HCT116 (cell line): ENCODE data around the gene CBLB. TPM values are rescaled to one million over a fixed set of nuclear protein-coding genes. Genes with fewer than 3 reads are reported as not detected.

Source experiments
- ATAC-seq: fragments of 200-7000 bp; cut with Tn5 transposase; 2 replicates; pipeline ENCODE4 v1.9.1; 2020; ENCODE audit warnings: mild to moderate bottlenecking, moderate library complexity
- BruUV-seq: library from RNA; stranded (reverse); fragments of 400-500 nt; replicated peaks from 2 replicates; lab custom pipeline; 2021; lab: Mats Ljungman, UMichigan
- CTCF ChIA-PET: fragments of 300-600 bp; sonication (Branson Sonifier 250); formaldehyde crosslinking; loops from one replicate; lab custom pipeline; 2021; ENCODE audit warnings: antibody characterized with exemption; lab: Charles Lee
- POLR2A ChIA-PET: fragments of 300-600, 350-600 bp; sonication (Branson Sonifier 250); formaldehyde crosslinking; loops from one replicate; lab custom pipeline; 2021; ENCODE audit warnings: antibody characterized with exemption; lab: Charles Lee
- RAD21 ChIA-PET, 2 experiments: fragments of 300-600 bp; sonication (Branson Sonifier 250); formaldehyde crosslinking; loops; one replicate each; lab custom pipeline; 2023; ENCODE audit warnings: low total read pairs in 2 of 2; ENCODE audit not compliant: uncharacterized antibody in 2 of 2, unreplicated experiment in 2 of 2, low non-redundant PET in 1 of 2; lab: Charles Lee
- DNase-seq: peaks from one replicate; pipeline ENCODE4 v3.0.0-alpha.2; 2010; ENCODE audit warnings: low read depth, low spot score
- H2AFZ ChIP-seq: fragments of 200-600 bp; shearing (Covaris generic), sonication (generic); 2 replicates; pipeline ENCODE4 v1.6.1; 2017; ENCODE audit warnings: low read depth, mixed run types, mixed read lengths, antibody characterized with exemption, low read length; ENCODE audit not compliant: poor library complexity, severe bottlenecking
- H3K27ac ChIP-seq: 2 replicates; pipeline ENCODE4 v1.5.1; 2012; ENCODE audit warnings: low read depth, low read length
- H3K27me3 ChIP-seq: fragments of 200-600 bp; sonication (generic); 2 replicates; pipeline ENCODE4 v1.6.1; 2016; ENCODE audit warnings: mixed run types, low read length, mixed read lengths; ENCODE audit not compliant: insufficient read depth
- H3K36me3 ChIP-seq, 2 experiments: fragments of 200-500 bp in 1 of 2; fragments of 200-600 bp in 1 of 2; sonication (Bioruptor generic) in 1 of 2; sonication (generic) in 1 of 2; 2 replicates each; pipeline versions ENCODE4 v1.5.1 to v1.6.1; 2014 to 2016; ENCODE audit warnings: low read length in 2 of 2, inconsistent platforms in 1 of 2, mixed read lengths in 1 of 2, mixed run types in 1 of 2; ENCODE audit not compliant: insufficient read depth in 2 of 2, control insufficient read depth in 1 of 2
- H3K4me1 ChIP-seq, 2 experiments: fragments of 200-600 bp in 1 of 2; sonication (generic) in 1 of 2; 2 replicates each; pipeline versions ENCODE4 v1.5.1 to v1.6.1; 2012 to 2017; ENCODE audit warnings: low read length in 2 of 2, inconsistent platforms in 1 of 2, mild to moderate bottlenecking in 1 of 2, mixed read lengths in 1 of 2, mixed run types in 1 of 2, moderate library complexity in 1 of 2; ENCODE audit not compliant: insufficient read depth in 2 of 2, control insufficient read depth in 1 of 2
- H3K4me2 ChIP-seq: fragments of 200-600 bp; sonication (generic); 2 replicates; pipeline ENCODE4 v1.6.1; 2017; ENCODE audit warnings: mixed run types, low read length, mixed read lengths
- H3K4me3 ChIP-seq, 2 experiments: fragments of 200-600 bp in 1 of 2; sonication (generic) in 1 of 2; replicated peaks in 1 of 2; 2 replicates each; pipeline ENCODE4 v1.5.1; 2011 to 2016; ENCODE audit warnings: low read length in 2 of 2, control low read depth in 1 of 2, low read depth in 1 of 2, mild to moderate bottlenecking in 1 of 2, mixed read lengths in 1 of 2, mixed run types in 1 of 2
- H3K79me2 ChIP-seq: fragments of 200-600 bp; sonication (generic); 2 replicates; pipeline ENCODE4 v1.6.1; 2017; ENCODE audit warnings: mild to moderate bottlenecking, mixed run types, low read length, moderate library complexity, mixed read lengths; ENCODE audit not compliant: insufficient read depth
- H3K9ac ChIP-seq: fragments of 200-600 bp; sonication (generic); 2 replicates; pipeline ENCODE4 v1.6.1; 2016; ENCODE audit warnings: low read length, mixed read lengths
- H3K9me2 ChIP-seq: fragments of 200-600 bp; sonication (generic), shearing (Covaris generic); 2 replicates; pipeline ENCODE4 v1.6.1; 2017; ENCODE audit warnings: mixed run types, mild to moderate bottlenecking, moderate library complexity; ENCODE audit not compliant: insufficient read depth
- H3K9me3 ChIP-seq, 2 experiments: fragments of 200-500 bp in 1 of 2; fragments of 200-600 bp in 1 of 2; sonication (Bioruptor generic) in 1 of 2; sonication (generic) in 1 of 2; 2 replicates each; pipeline ENCODE4 v1.6.1; 2014 to 2017; ENCODE audit warnings: low read length in 2 of 2, mixed read lengths in 2 of 2, inconsistent platforms in 1 of 2, low read depth in 1 of 2, mild to moderate bottlenecking in 1 of 2, mixed run types in 1 of 2, moderate library complexity in 1 of 2; ENCODE audit not compliant: control insufficient read depth in 1 of 2, insufficient read depth in 1 of 2
- H4K20me1 ChIP-seq: fragments of 200-600 bp; sonication (generic), shearing (Covaris generic); 2 replicates; pipeline ENCODE4 v1.6.1; 2017; ENCODE audit warnings: mixed run types, mild to moderate bottlenecking, moderate library complexity; ENCODE audit not compliant: insufficient read depth
- ATF3 ChIP-seq: IDR thresholded peaks from 2 replicates; pipeline ENCODE4 v1.6.1; 2012
- EGR1 ChIP-seq: IDR thresholded peaks from 2 replicates; pipeline ENCODE4 v1.6.1; 2012; ENCODE audit warnings: low read depth
- ELF1 ChIP-seq: IDR thresholded peaks from 2 replicates; pipeline ENCODE4 v1.6.1; 2012; ENCODE audit warnings: low read depth, borderline replicate concordance
- EZH2 ChIP-seq: fragments of 200-600 bp; sonication (generic); IDR thresholded peaks from 2 replicates; pipeline ENCODE4 v1.6.1; 2017; ENCODE audit warnings: antibody characterized with exemption, mixed run types
- EZH2phosphoT487 ChIP-seq: fragments of 200-600 bp; IDR thresholded peaks from 2 replicates; pipeline ENCODE4 v1.6.1; 2018; ENCODE audit warnings: antibody characterized with exemption, borderline replicate concordance
- FOSL1 ChIP-seq: IDR thresholded peaks from 2 replicates; pipeline ENCODE4 v1.6.1; 2012; ENCODE audit warnings: low read depth
- JUND ChIP-seq: IDR thresholded peaks from 2 replicates; pipeline ENCODE4 v1.6.1; 2012
- MAX ChIP-seq: IDR thresholded peaks from 2 replicates; pipeline ENCODE4 v1.6.1; 2012
- POLR2A ChIP-seq: IDR thresholded peaks from 2 replicates; pipeline ENCODE4 v1.7.0; 2011; ENCODE audit warnings: borderline replicate concordance; ENCODE audit not compliant: insufficient read depth, insufficient read length; ENCODE audit errors: extremely low read depth
- RAD21 ChIP-seq: IDR thresholded peaks from 2 replicates; pipeline ENCODE4 v1.6.1; 2012; ENCODE audit warnings: low read depth, mild to moderate bottlenecking
- SP1 ChIP-seq: IDR thresholded peaks from 2 replicates; pipeline ENCODE4 v1.6.1; 2012; ENCODE audit warnings: low read depth
- SRF ChIP-seq: IDR thresholded peaks from 2 replicates; pipeline ENCODE4 v1.6.1; 2012; ENCODE audit warnings: low read depth
- TCF7L2 ChIP-seq: IDR thresholded peaks from 2 replicates; pipeline ENCODE4 v1.7.0; 2011; ENCODE audit warnings: borderline replicate concordance, inconsistent platforms; ENCODE audit not compliant: insufficient read depth, insufficient read length; ENCODE audit errors: extremely low read depth
- YY1 ChIP-seq: IDR thresholded peaks from 2 replicates; pipeline ENCODE4 v1.6.1; 2011; ENCODE audit warnings: low read length, low read depth, moderate library complexity, mild to moderate bottlenecking; ENCODE audit not compliant: insufficient replicate concordance; ENCODE audit errors: extremely low read depth
- ZFX ChIP-seq: fragments of 450-650 bp; IDR thresholded peaks from 2 replicates; pipeline ENCODE4 v1.6.1; 2017
- ZNF274 ChIP-seq: fragments of 200-500 bp; sonication (Bioruptor generic); IDR thresholded peaks from 2 replicates; pipeline ENCODE4 v1.6.1; 2014; ENCODE audit warnings: mild to moderate bottlenecking, low read depth, low read length, inconsistent platforms
- intact Hi-C: fragments of 100-400 bp; cut with micrococcal nuclease; formaldehyde crosslinking; loops from 2 replicates; pipeline ENCODE4 v1.10.0; 2022
- total RNA-seq: library from RNA; stranded (reverse); gene quantifications from one replicate; pipeline ENCODE4 v1.2.1, GENCODE V29; 2021; ENCODE audit not compliant: unreplicated experiment
- TF ChIP-seq, protein P1 (sequence below), 3 experiments: fragments of 200-600 bp in 1 of 3; sonication (generic) in 1 of 3; IDR thresholded peaks in 2 of 3; conservative IDR thresholded peaks in 1 of 3; 2 replicates each; pipeline ENCODE4 v1.5.1; 2012 to 2017; ENCODE audit warnings: low read depth in 2 of 3, low read length in 2 of 3, antibody characterized with exemption in 1 of 3, borderline replicate concordance in 1 of 3, control low read depth in 1 of 3, mild to moderate bottlenecking in 1 of 3, mixed read lengths in 1 of 3, mixed run types in 1 of 3, moderate library complexity in 1 of 3; ENCODE audit not compliant: insufficient read depth in 1 of 3
- TF ChIP-seq, protein P2 (sequence below): IDR thresholded peaks from 2 replicates; pipeline ENCODE4 v1.6.1; 2011; ENCODE audit warnings: mild to moderate bottlenecking, low read length, moderate library complexity; ENCODE audit not compliant: insufficient replicate concordance; ENCODE audit errors: extremely low read depth
- TF ChIP-seq, protein P3 (sequence below): IDR thresholded peaks from 2 replicates; pipeline ENCODE4 v1.6.1; 2012; ENCODE audit warnings: low read depth

CBLB gene
- total RNA-seq, 1 experiment from 2014 or later = 10.4 TPM

GRCh38 chr3:105786241-105786640 lies 82.6 kb downstream of the CBLB start:
- H3K4me1 ChIP-seq = no peaks in the 10 kb centered on the region
- ChIA-PET CTCF (no interaction called here), RAD21 (no interaction called here), POLR2A (no interaction called here)
- ATAC-seq (no peak), DNase-seq (no peak)
- no peaks in the 10 kb centered on the region for H3K27me3 ChIP-seq
- H3K9me2 ChIP-seq = no peaks in the 10 kb centered on the region
- no peak overlapping the region for H3K27ac ChIP-seq
- no peaks in the 10 kb centered on the region for H3K9me3 ChIP-seq
- TF ChIP-seq, protein P1, sequence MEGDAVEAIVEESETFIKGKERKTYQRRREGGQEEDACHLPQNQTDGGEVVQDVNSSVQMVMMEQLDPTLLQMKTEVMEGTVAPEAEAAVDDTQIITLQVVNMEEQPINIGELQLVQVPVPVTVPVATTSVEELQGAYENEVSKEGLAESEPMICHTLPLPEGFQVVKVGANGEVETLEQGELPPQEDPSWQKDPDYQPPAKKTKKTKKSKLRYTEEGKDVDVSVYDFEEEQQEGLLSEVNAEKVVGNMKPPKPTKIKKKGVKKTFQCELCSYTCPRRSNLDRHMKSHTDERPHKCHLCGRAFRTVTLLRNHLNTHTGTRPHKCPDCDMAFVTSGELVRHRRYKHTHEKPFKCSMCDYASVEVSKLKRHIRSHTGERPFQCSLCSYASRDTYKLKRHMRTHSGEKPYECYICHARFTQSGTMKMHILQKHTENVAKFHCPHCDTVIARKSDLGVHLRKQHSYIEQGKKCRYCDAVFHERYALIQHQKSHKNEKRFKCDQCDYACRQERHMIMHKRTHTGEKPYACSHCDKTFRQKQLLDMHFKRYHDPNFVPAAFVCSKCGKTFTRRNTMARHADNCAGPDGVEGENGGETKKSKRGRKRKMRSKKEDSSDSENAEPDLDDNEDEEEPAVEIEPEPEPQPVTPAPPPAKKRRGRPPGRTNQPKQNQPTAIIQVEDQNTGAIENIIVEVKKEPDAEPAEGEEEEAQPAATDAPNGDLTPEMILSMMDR (IDR thresholded peaks at IDR 0.05 in 2 of 3, conservative IDR thresholded peaks at IDR 0.05 in 1 of 3; ENCODE audit: borderline replicate concordance in 1 of 3, insufficient read depth in 1 of 3, low read depth in 2 of 3, low read length in 2 of 3) = no peak
- no peak for TF ChIP-seq RAD21
- no peak for TF ChIP-seq MAX
- no peak for TF ChIP-seq JUND
- TF ChIP-seq ZNF274 = no peak
- no peak for TF ChIP-seq SP1
- TF ChIP-seq FOSL1 = no peak
- TF ChIP-seq YY1 = no peak
- no peak for TF ChIP-seq ZFX
- no peak for TF ChIP-seq TCF7L2
- no peak for TF ChIP-seq POLR2A
- TF ChIP-seq ELF1 = no peak
- TF ChIP-seq EZH2 = no peak
- TF ChIP-seq, protein P2, sequence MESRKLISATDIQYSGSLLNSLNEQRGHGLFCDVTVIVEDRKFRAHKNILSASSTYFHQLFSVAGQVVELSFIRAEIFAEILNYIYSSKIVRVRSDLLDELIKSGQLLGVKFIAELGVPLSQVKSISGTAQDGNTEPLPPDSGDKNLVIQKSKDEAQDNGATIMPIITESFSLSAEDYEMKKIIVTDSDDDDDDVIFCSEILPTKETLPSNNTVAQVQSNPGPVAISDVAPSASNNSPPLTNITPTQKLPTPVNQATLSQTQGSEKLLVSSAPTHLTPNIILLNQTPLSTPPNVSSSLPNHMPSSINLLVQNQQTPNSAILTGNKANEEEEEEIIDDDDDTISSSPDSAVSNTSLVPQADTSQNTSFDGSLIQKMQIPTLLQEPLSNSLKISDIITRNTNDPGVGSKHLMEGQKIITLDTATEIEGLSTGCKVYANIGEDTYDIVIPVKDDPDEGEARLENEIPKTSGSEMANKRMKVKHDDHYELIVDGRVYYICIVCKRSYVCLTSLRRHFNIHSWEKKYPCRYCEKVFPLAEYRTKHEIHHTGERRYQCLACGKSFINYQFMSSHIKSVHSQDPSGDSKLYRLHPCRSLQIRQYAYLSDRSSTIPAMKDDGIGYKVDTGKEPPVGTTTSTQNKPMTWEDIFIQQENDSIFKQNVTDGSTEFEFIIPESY = no peak
- no peak for TF ChIP-seq ATF3
- no peak for TF ChIP-seq SRF
- TF ChIP-seq EZH2phosphoT487 = no peak
- TF ChIP-seq, protein P3, sequence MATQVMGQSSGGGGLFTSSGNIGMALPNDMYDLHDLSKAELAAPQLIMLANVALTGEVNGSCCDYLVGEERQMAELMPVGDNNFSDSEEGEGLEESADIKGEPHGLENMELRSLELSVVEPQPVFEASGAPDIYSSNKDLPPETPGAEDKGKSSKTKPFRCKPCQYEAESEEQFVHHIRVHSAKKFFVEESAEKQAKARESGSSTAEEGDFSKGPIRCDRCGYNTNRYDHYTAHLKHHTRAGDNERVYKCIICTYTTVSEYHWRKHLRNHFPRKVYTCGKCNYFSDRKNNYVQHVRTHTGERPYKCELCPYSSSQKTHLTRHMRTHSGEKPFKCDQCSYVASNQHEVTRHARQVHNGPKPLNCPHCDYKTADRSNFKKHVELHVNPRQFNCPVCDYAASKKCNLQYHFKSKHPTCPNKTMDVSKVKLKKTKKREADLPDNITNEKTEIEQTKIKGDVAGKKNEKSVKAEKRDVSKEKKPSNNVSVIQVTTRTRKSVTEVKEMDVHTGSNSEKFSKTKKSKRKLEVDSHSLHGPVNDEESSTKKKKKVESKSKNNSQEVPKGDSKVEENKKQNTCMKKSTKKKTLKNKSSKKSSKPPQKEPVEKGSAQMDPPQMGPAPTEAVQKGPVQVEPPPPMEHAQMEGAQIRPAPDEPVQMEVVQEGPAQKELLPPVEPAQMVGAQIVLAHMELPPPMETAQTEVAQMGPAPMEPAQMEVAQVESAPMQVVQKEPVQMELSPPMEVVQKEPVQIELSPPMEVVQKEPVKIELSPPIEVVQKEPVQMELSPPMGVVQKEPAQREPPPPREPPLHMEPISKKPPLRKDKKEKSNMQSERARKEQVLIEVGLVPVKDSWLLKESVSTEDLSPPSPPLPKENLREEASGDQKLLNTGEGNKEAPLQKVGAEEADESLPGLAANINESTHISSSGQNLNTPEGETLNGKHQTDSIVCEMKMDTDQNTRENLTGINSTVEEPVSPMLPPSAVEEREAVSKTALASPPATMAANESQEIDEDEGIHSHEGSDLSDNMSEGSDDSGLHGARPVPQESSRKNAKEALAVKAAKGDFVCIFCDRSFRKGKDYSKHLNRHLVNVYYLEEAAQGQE = no peak
- no peak for TF ChIP-seq EGR1
- H2AFZ ChIP-seq = no peak overlapping the region
- intact Hi-C loops = no loop called here
- no peaks in the 10 kb centered on the region; the same call in 1 of the 2 replicates for H4K20me1 ChIP-seq
- no peak overlapping the region for H3K4me2 ChIP-seq
- H3K4me3 ChIP-seq = no peak overlapping the region
- no peak overlapping the region for H3K9ac ChIP-seq
- no TSS peak for BruUV-seq
- H3K36me3 ChIP-seq = no peaks in the 10 kb centered on the region
- H3K79me2 ChIP-seq = no peaks in the 10 kb centered on the region
